NCI-H1048 (cell line): ENCODE results near the gene INHA.

Source experiments
- DNase-seq: peaks from one replicate; lab custom pipeline; 2025; lab: John Stamatoyannopoulos, UW

INHA gene

DNA sequence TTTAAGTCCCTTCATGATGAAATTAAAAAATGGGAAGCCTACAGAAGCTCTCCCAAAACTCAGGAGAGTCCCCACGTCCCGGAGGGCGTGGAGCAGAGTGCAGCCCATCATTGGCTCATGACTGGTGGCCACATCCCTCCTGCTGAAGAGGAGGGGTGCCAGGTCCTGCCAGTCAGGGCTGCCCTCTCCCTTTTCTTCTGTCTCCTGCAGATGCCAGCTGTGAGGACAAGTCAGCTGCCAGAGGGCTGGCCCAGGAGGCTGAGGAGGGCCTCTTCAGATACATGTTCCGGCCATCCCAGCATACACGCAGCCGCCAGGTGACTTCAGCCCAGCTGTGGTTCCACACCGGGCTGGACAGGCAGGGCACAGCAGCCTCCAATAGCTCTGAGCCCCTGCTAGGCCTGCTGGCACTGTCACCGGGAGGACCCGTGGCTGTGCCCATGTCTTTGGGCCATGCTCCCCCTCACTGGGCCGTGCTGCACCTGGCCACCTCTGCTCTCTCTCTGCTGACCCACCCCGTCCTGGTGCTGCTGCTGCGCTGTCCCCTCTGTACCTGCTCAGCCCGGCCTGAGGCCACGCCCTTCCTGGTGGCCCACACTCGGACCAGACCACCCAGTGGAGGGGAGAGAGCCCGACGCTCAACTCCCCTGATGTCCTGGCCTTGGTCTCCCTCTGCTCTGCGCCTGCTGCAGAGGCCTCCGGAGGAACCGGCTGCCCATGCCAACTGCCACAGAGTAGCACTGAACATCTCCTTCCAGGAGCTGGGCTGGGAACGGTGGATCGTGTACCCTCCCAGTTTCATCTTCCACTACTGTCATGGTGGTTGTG, 2.6 kb downstream of the INHA start:
- DNase-seq = no peak

DNA sequence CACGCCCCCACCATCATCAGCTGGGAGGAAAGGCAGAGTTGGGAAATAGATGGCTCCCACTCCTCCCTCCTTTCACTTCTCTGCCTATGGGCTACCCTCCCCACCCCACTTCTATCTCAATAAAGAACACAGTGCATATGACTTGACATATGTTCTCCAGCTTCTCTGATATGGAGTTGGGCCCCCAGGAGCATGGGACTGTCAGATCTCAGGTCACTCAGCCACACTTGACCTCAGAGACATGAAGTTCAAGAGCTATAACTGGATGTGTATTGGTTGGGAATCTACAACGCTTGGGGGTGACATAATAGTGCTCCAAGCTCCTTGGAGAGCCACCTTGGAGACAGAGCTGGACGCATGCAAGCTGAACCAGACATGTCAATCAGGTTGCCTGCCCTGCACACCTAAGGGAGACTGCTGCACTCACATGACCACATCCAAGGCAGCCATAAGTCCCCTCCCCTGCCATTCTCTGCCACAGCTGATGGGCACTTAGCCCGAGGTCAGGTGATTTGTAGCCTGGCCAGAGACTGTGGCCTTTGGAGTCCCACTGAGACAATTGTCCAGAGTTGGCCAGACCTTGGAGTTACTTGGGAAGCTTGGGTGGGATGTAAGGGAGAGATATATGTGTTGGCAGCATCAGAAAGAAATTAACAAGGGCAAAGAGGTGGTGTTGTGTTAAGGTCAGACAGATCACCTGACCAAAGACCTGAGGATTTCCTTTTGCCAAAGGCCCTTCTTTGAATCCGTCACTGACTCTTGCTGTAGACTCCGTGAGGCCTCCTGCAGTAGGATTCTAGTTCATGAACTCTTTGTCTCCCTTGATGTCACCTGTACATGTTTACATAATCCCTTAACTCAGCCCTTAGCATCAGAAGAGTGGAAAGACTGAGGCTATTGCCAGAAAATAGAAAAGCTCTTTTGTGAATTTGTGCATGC, 3.7 kb downstream of the INHA start:
- DNase-seq = no peak

DNA sequence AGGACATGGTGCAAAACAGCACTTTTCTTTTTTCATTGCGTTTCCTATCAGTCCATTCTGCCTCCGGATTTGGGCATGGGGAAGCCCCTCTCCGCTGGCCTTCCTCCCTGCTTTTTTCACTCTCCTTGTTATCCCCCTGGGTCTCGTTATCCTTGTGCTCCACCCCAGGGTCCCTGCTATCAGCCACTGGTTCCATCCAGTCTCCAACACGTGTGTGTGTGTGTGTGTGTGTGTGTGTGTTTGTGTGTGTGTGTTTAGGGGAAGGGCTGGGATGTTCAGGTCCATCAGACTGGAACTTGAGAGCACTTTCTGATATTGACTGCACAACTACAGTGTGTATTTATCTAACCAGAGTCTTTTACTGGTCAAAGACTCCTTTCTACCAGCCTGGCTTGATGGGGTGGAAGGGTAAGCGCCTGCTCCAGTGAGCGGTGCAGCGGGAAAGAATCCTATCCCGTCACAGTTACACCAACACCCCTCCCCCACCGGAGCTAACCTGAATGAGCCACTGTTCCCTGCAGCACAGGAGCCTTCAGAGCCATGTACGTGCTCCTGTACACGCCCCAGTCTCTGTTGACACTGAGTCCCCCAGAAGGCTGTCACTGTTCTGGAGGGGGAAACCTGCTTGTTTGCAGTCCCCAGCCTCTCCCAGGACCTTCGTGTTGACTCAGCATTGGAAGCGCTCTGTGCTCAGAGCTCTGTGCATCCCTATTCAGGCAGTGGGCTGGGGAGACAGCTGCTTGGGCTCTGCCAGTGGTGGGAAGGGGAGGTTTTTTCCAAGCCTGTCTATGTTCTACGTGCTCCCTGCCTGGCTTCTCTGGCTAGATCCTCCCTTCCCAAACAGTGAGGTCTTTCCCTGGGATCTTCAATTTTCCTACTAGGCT, 4.6 kb downstream of the INHA start:
- DNase-seq = no peak

GRCh38 chr2:219578811-219579613, 6.9 kb downstream of the INHA start:
- no peak for DNase-seq

GRCh38 chr2:219581346-219581745, 9.2 kb downstream of the INHA start:
- no peak for DNase-seq

DNA sequence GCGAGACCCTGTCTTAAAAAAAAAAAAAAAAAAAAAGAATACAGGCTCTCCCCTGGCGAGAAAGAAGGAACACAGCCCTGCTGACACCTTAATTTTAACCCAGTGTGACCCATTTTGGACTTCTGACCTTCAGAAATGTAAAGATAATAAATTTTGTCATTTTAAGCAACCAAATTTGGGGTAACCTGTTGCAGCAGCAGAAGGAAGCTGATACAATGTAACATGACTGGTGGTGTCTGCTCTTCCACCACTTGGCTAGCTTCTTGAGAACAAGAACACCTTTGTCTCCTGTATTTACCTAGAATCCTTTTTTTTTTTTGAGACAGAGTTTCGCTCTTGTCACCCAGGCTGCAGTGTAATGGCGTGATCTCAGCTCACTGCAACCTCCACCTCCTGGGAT, 19.0 kb downstream of the INHA start:
- DNase-seq = no peak

- DNase-seq = no peak
Observed at GRCh38 chr2:219592736-219593135, 20.6 kb downstream of the INHA start.

DNA sequence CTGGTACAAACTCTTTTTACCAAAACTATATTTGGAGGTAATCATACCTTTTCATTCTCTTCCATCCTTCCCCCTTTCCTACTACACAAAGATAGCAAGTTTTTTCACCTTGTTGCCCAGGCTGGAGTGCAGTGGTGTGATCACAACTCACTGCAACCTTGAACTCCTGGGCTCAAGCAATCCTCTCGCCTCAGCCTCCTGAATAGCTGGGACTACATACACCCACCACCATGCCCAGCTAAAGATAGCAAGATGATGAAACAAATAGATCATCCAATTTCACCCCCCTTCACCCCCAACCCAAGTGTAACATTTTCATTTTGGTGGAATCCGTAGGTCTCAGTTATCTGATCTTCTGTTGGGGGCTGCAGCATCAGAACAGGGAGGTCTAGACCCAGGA, 21.0 kb downstream of the INHA start:
- DNase-seq = no peak

- no peak for DNase-seq
Observed at GRCh38 chr2:219595256-219595655, 23.1 kb downstream of the INHA start.

GRCh38 chr2:219596954-219597551, 24.9 kb downstream of the INHA start:
- DNase-seq = no peak

DNA sequence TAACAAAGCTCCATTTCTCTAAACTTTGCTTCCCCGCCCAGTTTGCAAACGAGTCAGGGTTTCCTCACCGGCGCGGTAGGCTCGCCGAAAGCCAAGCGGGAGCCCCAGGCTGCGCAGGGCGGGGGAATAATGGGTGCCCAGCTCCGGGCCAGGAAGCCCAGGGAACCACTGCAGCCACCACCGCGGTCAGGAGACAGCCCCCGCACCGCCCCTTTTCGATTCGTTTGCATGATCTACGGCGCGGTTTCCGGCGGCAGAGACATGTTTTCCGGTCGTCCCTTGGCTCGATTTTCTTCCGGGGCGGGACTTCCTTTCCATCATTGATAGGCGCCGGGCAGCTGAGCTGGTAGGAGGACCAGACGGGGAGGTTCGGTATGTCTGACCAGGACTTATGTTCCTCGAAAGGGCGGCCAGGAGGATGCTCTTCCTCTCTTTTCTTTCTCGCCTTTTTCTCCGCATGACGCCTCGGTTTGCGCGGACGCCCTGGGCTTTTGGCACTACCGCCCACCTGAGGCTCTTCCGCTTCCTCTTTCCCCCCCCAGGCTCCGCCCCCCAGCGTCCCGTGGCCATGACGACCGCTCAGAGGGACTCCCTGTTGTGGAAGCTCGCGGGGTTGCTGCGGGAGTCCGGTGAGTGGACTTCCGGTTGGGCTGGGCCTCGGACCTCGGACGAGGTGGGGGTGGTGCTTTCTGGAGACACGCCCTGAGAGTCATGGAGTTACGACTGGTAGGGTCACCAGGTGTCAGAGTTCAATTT, 25.6 kb downstream of the INHA start, which contains the start of gene STK11IP:
Gene STK11IP, plus strand, starts transcription at position 306 of the 756 bp plus-strand sequence. Its CDS starts 263 bp downstream, at position 569.
- DNase-seq = peak; percentile 91

GRCh38 chr2:219598308-219599078, 26.4 kb downstream of the INHA start:
- DNase-seq = no peak

DNA sequence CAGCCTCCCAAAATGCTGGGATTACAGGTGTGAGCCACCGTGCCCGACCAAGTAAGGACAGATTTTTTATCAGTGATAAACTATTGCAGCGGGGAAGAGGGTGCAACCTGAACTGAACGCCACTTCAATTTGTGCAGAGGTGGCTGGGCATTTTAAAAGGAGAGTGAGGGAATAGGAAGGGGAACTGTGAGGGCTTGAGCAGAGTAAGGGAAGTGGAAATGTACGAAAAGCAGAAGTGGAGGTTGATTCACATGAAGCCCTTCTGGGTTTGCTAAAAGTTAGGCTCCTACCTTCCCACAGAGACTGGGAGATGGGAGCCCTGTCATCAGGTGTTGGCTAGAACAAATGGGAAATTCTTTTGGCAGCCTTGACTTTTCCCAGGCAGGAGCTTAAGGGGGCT, 31.7 kb downstream of the INHA start:
- DNase-seq = no peak

- no peak for DNase-seq
Observed at GRCh38 chr2:219605607-219605954, 33.5 kb downstream of the INHA start.

- DNase-seq = no peak
Observed at GRCh38 chr2:219607931-219608330, 35.8 kb downstream of the INHA start.

DNA sequence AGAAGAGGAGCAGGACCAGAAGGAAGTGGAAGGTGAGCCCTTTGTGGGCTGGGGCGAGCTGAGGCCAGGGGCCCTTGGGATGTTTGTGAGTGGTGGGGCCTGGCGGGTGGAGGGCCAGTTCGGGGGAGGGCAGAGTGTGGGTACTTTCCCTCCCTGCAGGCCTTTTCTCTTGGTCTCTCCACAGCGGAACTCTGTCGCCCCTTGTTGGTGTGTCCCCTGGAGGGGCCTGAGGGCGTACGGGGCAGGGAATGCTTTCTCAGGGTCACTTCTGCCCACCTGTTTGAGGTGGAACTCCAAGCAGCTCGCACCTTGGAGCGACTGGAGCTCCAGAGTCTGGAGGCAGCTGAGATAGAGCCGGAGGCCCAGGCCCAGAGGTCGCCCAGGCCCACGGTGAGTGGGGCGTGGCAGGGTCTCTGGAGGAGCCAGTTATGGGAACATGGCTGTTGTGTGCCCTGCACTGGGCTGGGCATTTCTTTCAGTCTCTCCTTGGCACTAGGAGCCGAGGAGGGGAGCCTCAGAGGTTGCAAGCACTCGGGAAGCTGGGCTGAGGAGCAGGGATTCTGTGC, 36.4 kb downstream of the INHA start:
- no peak for DNase-seq

- DNase-seq = no peak
Observed at GRCh38 chr2:219609149-219609750, 37.1 kb downstream of the INHA start.

GRCh38 chr2:219611306-219611705, 39.2 kb downstream of the INHA start:
- no peak for DNase-seq
